K562 (cell line): ENCODE data around the gene CXCL6. TPM values are rescaled to one million over a fixed set of nuclear protein-coding genes. Genes with fewer than 3 reads are reported as not detected.
A peak's percentile ranks its signal among the peaks of the same experiment; 100 is the strongest.

Experiments
- ATAC-seq: fragments of 200-7000 bp; cut with Tn5 transposase; 3 replicates; pipeline ENCODE4 v1.9.1; 2020; ENCODE audit warnings: moderate library complexity
- BruUV-seq: library from RNA; stranded (reverse); fragments of 400-500 nt; replicated peaks from 2 replicates; lab custom pipeline; 2021; lab: Mats Ljungman, UMichigan
- CTCF ChIA-PET: fragments of 300-600 bp; formaldehyde crosslinking; extraction: SDS; loops from one replicate; lab custom pipeline; 2021; ENCODE audit warnings: low intra/inter-chr PET ratio; lab: Yijun Ruan, JAX
- POLR2A ChIA-PET: fragments of 300-600, 350-650 bp; sonication (Branson Sonifier 250); formaldehyde crosslinking; extraction: SDS; loops from one replicate; lab custom pipeline; 2021; ENCODE audit warnings: antibody characterized with exemption, inconsistent platforms; lab: Yijun Ruan, JAX
- DNase-seq, 4 experiments: peaks; one replicate each; pipeline versions ENCODE4 v3.0.0 to v3.0.0-alpha.2; 2011 to 2018; ENCODE audit warnings: low spot score in 3 of 4, mixed read lengths in 3 of 4; ENCODE audit errors: extremely low read depth in 1 of 4
- FAIRE-seq: peaks from 2 replicates; lab custom pipeline; 2011; peaks lifted over from hg19 to GRCh38; lab: Jason Lieb, UNC
- H2AFZ ChIP-seq: 2 replicates; pipeline ENCODE4 v1.6.0; 2011; ENCODE audit warnings: low read depth, low read length, control low read depth, inconsistent platforms
- H3K27ac ChIP-seq: fragments of 200-600 bp; 3 replicates; pipeline ENCODE4 v1.8.0; 2011; ENCODE audit warnings: low read depth, mild to moderate bottlenecking, control low read depth, inconsistent platforms, low read length, moderate library complexity, mixed read lengths; ENCODE audit errors: extremely low read depth
- H3K27me3 ChIP-seq, 2 experiments: fragments of 300-600 bp in 1 of 2; 2 replicates in 1 of 2; 3 replicates in 1 of 2; pipeline versions ENCODE4 v1.6.0 to v1.8.0; 2011; ENCODE audit warnings: inconsistent platforms in 2 of 2, low read length in 2 of 2, mild to moderate bottlenecking in 1 of 2, mixed read lengths in 1 of 2, moderate library complexity in 1 of 2; ENCODE audit not compliant: control insufficient read depth in 2 of 2, insufficient read depth in 2 of 2
- H3K36me3 ChIP-seq: fragments of 300-600 bp; 3 replicates; pipeline ENCODE4 v1.8.0; 2011; ENCODE audit warnings: mild to moderate bottlenecking, low read length, inconsistent platforms; ENCODE audit not compliant: control insufficient read depth, insufficient read depth
- H3K4me1 ChIP-seq, 2 experiments: fragments of 200-600 bp in 1 of 2; replicated peaks in 1 of 2; 2 replicates in 1 of 2; 3 replicates in 1 of 2; pipeline versions ENCODE4 v1.5.1 to v1.8.0; 2011; ENCODE audit warnings: inconsistent platforms in 2 of 2, low read length in 2 of 2, mild to moderate bottlenecking in 1 of 2, mixed read lengths in 1 of 2, moderate library complexity in 1 of 2; ENCODE audit not compliant: control insufficient read depth in 2 of 2, insufficient read depth in 2 of 2
- H3K4me2 ChIP-seq: 2 replicates; pipeline ENCODE4 v1.6.1; 2011; ENCODE audit warnings: low read length, control low read depth, inconsistent platforms, mixed read lengths; ENCODE audit not compliant: insufficient read depth
- H3K4me3 ChIP-seq: fragments of 200-600 bp; sonication (generic), shearing (Covaris generic); 2 replicates; pipeline ENCODE4 v1.5.1; 2016; ENCODE audit warnings: control low read depth, inconsistent platforms
- H3K79me2 ChIP-seq: fragments of 200-600 bp; 3 replicates; pipeline ENCODE4 v1.8.0; 2011; ENCODE audit warnings: low read length, inconsistent platforms; ENCODE audit not compliant: control insufficient read depth, insufficient read depth
- H3K9ac ChIP-seq, 2 experiments: 2 replicates each; pipeline versions ENCODE4 v1.6.0 to v1.6.1; 2011; ENCODE audit warnings: low read depth in 2 of 2, low read length in 2 of 2, control low read depth in 1 of 2, inconsistent platforms in 1 of 2, mild to moderate bottlenecking in 1 of 2, mixed read lengths in 1 of 2; ENCODE audit not compliant: insufficient read depth in 1 of 2
- H3K9me1 ChIP-seq: one replicate; pipeline ENCODE4 v1.6.0; 2011; ENCODE audit warnings: inconsistent platforms, mild to moderate bottlenecking, low read length, moderate library complexity; ENCODE audit not compliant: control insufficient read depth, insufficient read depth
- H3K9me3 ChIP-seq: replicated peaks from 2 replicates; pipeline ENCODE4 v1.5.1; 2011; ENCODE audit warnings: low read depth, low read length, inconsistent platforms; ENCODE audit not compliant: control insufficient read depth, insufficient read depth
- H4K20me1 ChIP-seq: replicated peaks from 2 replicates; pipeline ENCODE4 v1.6.1; 2011; ENCODE audit warnings: low read length, inconsistent platforms, mixed read lengths; ENCODE audit not compliant: control insufficient read depth, insufficient read depth
- ATF3 ChIP-seq, 2 experiments: fragments of 450-650 bp in 1 of 2; sonication (generic) in 1 of 2; formaldehyde crosslinking in 1 of 2; IDR thresholded peaks in 1 of 2; conservative IDR thresholded peaks in 1 of 2; 2 replicates each; pipeline versions ENCODE4 v1.6.1 to v1.8.1; 2016 to 2023; ENCODE audit warnings: mild to moderate bottlenecking in 2 of 2, moderate library complexity in 2 of 2, inconsistent platforms in 1 of 2, missing genetic modification reagents in 1 of 2
- CBX1 ChIP-seq: sonication (generic); IDR thresholded peaks from 2 replicates; pipeline ENCODE4 v1.6.1; 2016; ENCODE audit warnings: antibody characterized with exemption, low read depth, mild to moderate bottlenecking
- CHD4 ChIP-seq: fragments of 200-600 bp; sonication (generic); IDR thresholded peaks from 3 replicates; pipeline ENCODE4 v1.6.1; 2012; ENCODE audit warnings: low read depth, mild to moderate bottlenecking, mixed read lengths, low read length, inconsistent platforms; ENCODE audit not compliant: insufficient read depth, insufficient replicate concordance, poor library complexity, severe bottlenecking
- CSDE1 ChIP-seq, 2 experiments: fragments of 450-650 bp; IDR thresholded peaks; 2 replicates each; pipeline ENCODE4 v1.6.1; 2016; ENCODE audit warnings: mild to moderate bottlenecking in 1 of 2
- MLLT1 ChIP-seq, 2 experiments: fragments of 450-650 bp; IDR thresholded peaks; 2 replicates each; pipeline ENCODE4 v1.6.1; 2016
- PBX2 ChIP-seq, 2 experiments: IDR thresholded peaks in 1 of 2; conservative IDR thresholded peaks in 1 of 2; 2 replicates each; pipeline ENCODE4 v1.6.1; 2016; ENCODE audit warnings: low read depth in 2 of 2, mild to moderate bottlenecking in 1 of 2, missing compliant biosample characterization in 1 of 2, missing genetic modification characterization in 1 of 2, moderate library complexity in 1 of 2
- ZMIZ1 ChIP-seq, 2 experiments: fragments of 150-350 bp in 1 of 2; IDR thresholded peaks; 2 replicates each; pipeline ENCODE4 v1.6.1; 2012 to 2016; ENCODE audit warnings: low read depth in 2 of 2, low read length in 2 of 2, mild to moderate bottlenecking in 1 of 2, moderate library complexity in 1 of 2
- ZNF280A ChIP-seq: fragments of 450-650 bp; IDR thresholded peaks from 2 replicates; pipeline ENCODE4 v1.6.1; 2018; ENCODE audit warnings: mild to moderate bottlenecking, low read depth; ENCODE audit not compliant: partially characterized antibody
- ZNF282 ChIP-seq: sonication (generic); formaldehyde crosslinking; IDR thresholded peaks from 2 replicates; pipeline ENCODE4 v1.8.1; 2023; ENCODE audit warnings: missing genetic modification reagents
- ZSCAN29 ChIP-seq: fragments of 450-650 bp; IDR thresholded peaks from 2 replicates; pipeline ENCODE4 v1.6.1; 2017
- WGBS: fragments of 100-300 bp; shearing (Covaris generic); methylation state at CpG from one replicate; pipeline ENCODE4 v1.1.6; 2016; ENCODE audit warnings: low coverage, mixed read lengths; ENCODE audit not compliant: insufficient coverage; ENCODE audit errors: missing lambda C conversion rate; 5-methylcytosine and 5-hydroxymethylcytosine counted together
- in situ Hi-C: fragments of 300-500 bp; cut with MboI; formaldehyde crosslinking; loops from 4 replicates; pipeline ENCODE4 v1.15.0; 2018; ENCODE audit warnings: inconsistent platforms, mixed read lengths
- intact Hi-C: fragments of 100-400 bp; cut with micrococcal nuclease; formaldehyde crosslinking; loops from 2 replicates; pipeline ENCODE4 v1.14.2; 2022
- polyA plus RNA-seq, 8 experiments: library from polyadenylated mRNA; depleted of rRNA in 4 of 8; stranded (reverse) in 5 of 8; unstranded in 3 of 8; fragments of >200 nt; fragmentation: Nextera tagmentation in 2 of 8; fragmentation: Illumina TruSeq in 1 of 8; extraction: Ambion mirVana in 2 of 8; extraction: Trizol in 1 of 8; gene quantifications; 2 replicates each; pipeline versions ENCODE4 v1.2.1 to v1.2.3, GENCODE V29; 2011 to 2014; ENCODE audit warnings: inconsistent platforms in 1 of 8, missing spikeins in 1 of 8
- total RNA-seq, 7 experiments: library from RNA; depleted of rRNA in 6 of 7; stranded (reverse); fragments of >200 nt in 6 of 7; fragmentation: Illumina TruSeq in 2 of 7; extraction: Trizol in 2 of 7; gene quantifications; 2 replicates each; pipeline versions ENCODE4 v1.2.1 to v1.2.3, GENCODE V29; 2011 to 2021; ENCODE audit warnings: low replicate concordance in 1 of 7

Gene CXCL6
- total and polyA plus RNA-seq, 9 of the 15 experiments (the other 6 are each of a cell fraction or from before 2014, with no cell fraction given) = not detected

GRCh38 chr4:73800206-73800605, 36.3 kb upstream of the CXCL6 start:
- H3K9ac ChIP-seq = no peak overlapping the region
- ATAC-seq = no peak
- H4K20me1 ChIP-seq = no peaks in the 10 kb centered on the region
- H3K27ac ChIP-seq = no peak overlapping the region
- DNase-seq = no peak
- ChIA-PET CTCF (no interaction called here), POLR2A (no interaction called here)
- H3K4me1 ChIP-seq = no peaks in the 10 kb centered on the region; a peak in 1 of 5 replicates
- no peaks in the 10 kb centered on the region for H3K36me3 ChIP-seq
- in situ Hi-C loops (no loop called here), intact Hi-C loops (loop anchor here (10.0 kb wide), 1 partner anchor 225 kb away; no protein-coding TSS in a partner anchor)
- no peaks in the 10 kb centered on the region for H3K9me1 ChIP-seq
- H3K4me3 ChIP-seq = no peak overlapping the region
- WGBS = 68% methylated on average over 2 of the region's 2 CpGs
- 0 out of 2 replicates have a peak, but pooled peaks cover 4% of the 10 kb centered on the region for H3K9me3 ChIP-seq
- FAIRE-seq = peak; percentile 65
- no peak overlapping the region for H3K4me2 ChIP-seq
- no peak overlapping the region for H2AFZ ChIP-seq
- BruUV-seq = no TSS peak
- no peaks in the 10 kb centered on the region for H3K79me2 ChIP-seq
- H3K27me3 ChIP-seq = no peaks in the 10 kb centered on the region
- TF ChIP-seq PBX2 (CRISPR knock-in tag; IDR thresholded peaks at IDR 0.05; ENCODE audit: low read depth) = no peak
- no peak for TF ChIP-seq PBX2 (tag; conservative IDR thresholded peaks at IDR 0.05; ENCODE audit: low read depth)
- no peak for TF ChIP-seq CBX1
- TF ChIP-seq ATF3 (IDR thresholded peaks at IDR 0.05) = no peak
- TF ChIP-seq ATF3 (CRISPR knock-in tag; conservative IDR thresholded peaks at IDR 0.05) = no peak
- TF ChIP-seq ZNF280A = peak; percentile 37
- no peak for TF ChIP-seq ZNF282 (CRISPR knock-in tag)
- no peak for TF ChIP-seq MLLT1 (IDR thresholded peaks at IDR 0.05)
- TF ChIP-seq ZMIZ1 (IDR thresholded peaks at IDR 0.05; ENCODE audit: low read depth in 2 of 2, low read length in 2 of 2) = no peak
- TF ChIP-seq CSDE1 (IDR thresholded peaks at IDR 0.05) = no peak
- no peak for TF ChIP-seq ZSCAN29
- TF ChIP-seq CHD4 = no peak
